Adrenal gland (tissue), 5 donors: ENCODE measurements around the gene ADGRG7.

Experiments
- CTCF ChIP-seq, 6 experiments: fragments of 450-650 bp in 4 of 6; fragments of 200-600 bp in 2 of 6; sonication (generic) in 1 of 6; IDR thresholded peaks; 1 replicate in 5 of 6; 2 replicates in 1 of 6; pipeline versions ENCODE4 v1.5.1 to v1.8.0; 2016 to 2021; ENCODE audit warnings: antibody characterized with exemption in 6 of 6, mild to moderate bottlenecking in 2 of 6, moderate library complexity in 1 of 6
- POLR2A ChIP-seq, 2 donors: fragments of 450-650 bp; IDR thresholded peaks; one replicate each; pipeline ENCODE4 v1.6.1; 2017; ENCODE audit warnings: antibody characterized with exemption in 2 of 2, mild to moderate bottlenecking in 2 of 2, moderate library complexity in 1 of 2
- donor health status: DM: no; HTN: no; CAD: no.

GRCh38 chr3:100629421-100630127, 20.2 kb downstream of the ADGRG7 start:
- TF ChIP-seq CTCF (IDR thresholded peaks at IDR 0.05) (no peak), POLR2A (IDR thresholded peaks at IDR 0.05) (no peak)
